Left ventricle myocardium inferior (tissue), 1 donor: ENCODE measurements around the gene VAV3. TPM values are rescaled to one million over a fixed set of nuclear protein-coding genes. Genes with fewer than 3 reads are reported as not detected.

ENCODE experiments used
- DNase-seq: peaks from one replicate; pipeline ENCODE4 v3.0.0-alpha.2; 2020
- H3K27ac ChIP-seq: fragments of 200-600 bp; replicated peaks from 2 replicates; pipeline ENCODE4 v1.8.0; 2021
- H3K27me3 ChIP-seq: fragments of 200-600 bp; 2 replicates; pipeline ENCODE4 v1.8.0; 2021; ENCODE audit warnings: low read depth
- H3K36me3 ChIP-seq: fragments of 200-600 bp; 2 replicates; pipeline ENCODE4 v1.8.0; 2021
- H3K4me1 ChIP-seq: fragments of 200-600 bp; 2 replicates; pipeline ENCODE4 v1.8.0; 2021
- H3K4me3 ChIP-seq: fragments of 200-600 bp; 2 replicates; pipeline ENCODE4 v1.8.0; 2021; ENCODE audit warnings: mild to moderate bottlenecking, moderate library complexity
- H3K9me3 ChIP-seq: fragments of 200-600 bp; replicated peaks from 2 replicates; pipeline ENCODE4 v1.8.0; 2021
- CTCF ChIP-seq: fragments of 200-600 bp; IDR thresholded peaks from 2 replicates; pipeline ENCODE4 v1.8.0; 2021; ENCODE audit warnings: antibody characterized with exemption, mild to moderate bottlenecking, borderline replicate concordance
- intact Hi-C: fragments of 100-400 bp; cut with micrococcal nuclease; formaldehyde crosslinking; loops from one replicate; pipeline ENCODE4 v1.11.0; 2022
- total RNA-seq: library from RNA; stranded (reverse); fragmentation: NEBNext Ultra II Directional; extraction: Animal tissue kit (Norgen Biotek cat#: 25700); gene quantifications from one replicate; pipeline ENCODE4 v1.2.1, GENCODE V29; 2021
- donor health status: DM: no; HTN: yes; CAD: no; lungs with severe emphysema.

The VAV3 gene
- total RNA-seq, 1 donor from 2014 or later: 1.4 TPM

- H3K27ac ChIP-seq: no peak overlapping the region
- no peaks in the 10 kb centered on the region for H3K9me3 ChIP-seq
- intact Hi-C loops: no loop called here
- H3K4me3 ChIP-seq: no peak overlapping the region
- DNase-seq: no peak
- no peaks in the 10 kb centered on the region for H3K4me1 ChIP-seq
- no peaks in the 10 kb centered on the region for H3K27me3 ChIP-seq
- no peaks in the 10 kb centered on the region for H3K36me3 ChIP-seq
- TF ChIP-seq CTCF: no peak
These were observed 338.7 kb downstream of the VAV3 start for GRCh38 chr1:107626073-107626796.

- no peaks in the 10 kb centered on the region for H3K4me1 ChIP-seq
- H3K36me3 ChIP-seq: no peaks in the 10 kb centered on the region
- no peaks in the 10 kb centered on the region for H3K27me3 ChIP-seq
- H3K27ac ChIP-seq: no peak overlapping the region
- no peaks in the 10 kb centered on the region for H3K9me3 ChIP-seq
- intact Hi-C loops: no loop called here
- no peak overlapping the region for H3K4me3 ChIP-seq
- no peak for TF ChIP-seq CTCF
- DNase-seq: no peak
These were observed 339.5 kb downstream of the VAV3 start for GRCh38 chr1:107625405-107626029.

- Histone ChIP-seq H3K9me3 (no peaks in the 10 kb centered on the region), H3K27ac (no peak overlapping the region), H3K36me3 (no peaks in the 10 kb centered on the region), H3K4me3 (no peak overlapping the region), H3K27me3 (no peaks in the 10 kb centered on the region), H3K4me1 (no peaks in the 10 kb centered on the region)
- no peak for TF ChIP-seq CTCF
- no peak for DNase-seq
- intact Hi-C loops: no loop called here
These were observed 341.5 kb downstream of the VAV3 start for GRCh38 chr1:107623431-107623830.

- Histone ChIP-seq H3K36me3 (no peaks in the 10 kb centered on the region), H3K27ac (no peak overlapping the region), H3K27me3 (no peaks in the 10 kb centered on the region), H3K4me3 (no peak overlapping the region), H3K9me3 (no peaks in the 10 kb centered on the region), H3K4me1 (no peaks in the 10 kb centered on the region)
- no peak for TF ChIP-seq CTCF
- intact Hi-C loops: no loop called here
- DNase-seq: no peak
These were observed 342.0 kb downstream of the VAV3 start for GRCh38 chr1:107622966-107623365.

- Histone ChIP-seq H3K36me3 (no peaks in the 10 kb centered on the region), H3K4me3 (no peak overlapping the region), H3K27ac (no peak overlapping the region), H3K27me3 (no peaks in the 10 kb centered on the region), H3K9me3 (no peaks in the 10 kb centered on the region), H3K4me1 (no peaks in the 10 kb centered on the region)
- no peak for TF ChIP-seq CTCF
- intact Hi-C loops: no loop called here
- no peak for DNase-seq
These were observed 342.4 kb downstream of the VAV3 start for GRCh38 chr1:107622535-107622934.
